ENCODE data around the gene NAA38.

NAA38 gene

DNA sequence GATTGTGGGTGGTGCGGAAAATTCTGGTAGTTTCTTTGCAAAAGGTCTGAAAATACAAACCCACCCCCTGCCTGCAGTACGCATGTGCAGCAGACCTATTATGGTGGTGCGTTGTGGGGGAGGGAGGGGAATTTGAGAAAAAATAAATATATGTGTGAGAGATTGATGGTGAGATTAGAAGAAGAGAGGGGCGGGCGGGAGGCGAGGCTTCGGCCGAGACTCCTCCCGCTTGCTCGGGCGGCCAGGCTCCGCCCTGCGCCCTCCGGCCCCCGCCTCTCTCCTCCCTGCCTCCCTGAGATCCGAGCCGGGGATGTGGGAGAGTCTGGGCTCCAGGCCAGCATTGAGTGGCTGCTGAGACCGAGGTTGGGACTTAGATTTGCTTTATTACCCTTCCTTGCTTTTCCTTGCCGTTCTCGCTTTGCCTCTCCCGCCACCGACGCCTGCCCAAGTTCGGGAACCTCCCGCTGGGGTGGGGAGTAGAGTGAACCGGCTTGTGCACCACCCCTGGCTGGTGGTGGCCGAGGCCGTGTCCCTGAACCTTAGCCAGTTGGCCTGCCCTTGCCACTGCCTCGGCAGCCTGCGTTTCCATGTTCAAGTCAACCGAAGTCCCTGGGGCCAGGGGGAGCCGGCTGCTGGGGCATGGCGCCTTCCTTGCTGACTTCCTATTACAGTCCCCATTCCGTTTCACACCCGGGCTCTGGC lies 30.3 kb upstream of the NAA38 start:
- Histone ChIP-seq H3K27me3 (ENCODE audit: insufficient read depth, low read length) (peaks cover 18% of the 10 kb centered on the region), H3K9me3 (ENCODE audit: insufficient read depth, low read depth, low read length) (no peaks in the 10 kb centered on the region), H3K4me3 (ENCODE audit: low read length) (peak overlapping the region; percentile 56), H3K27ac (ENCODE audit: low read depth, low read length) (peak overlapping the region; percentile 17; the same call in 1 of the 2 replicates), H3K9ac (ENCODE audit: low read depth, low read length) (peak overlapping the region; percentile 49), H3K36me3 (ENCODE audit: insufficient read depth, low read length) (peaks cover 9% of the 10 kb centered on the region), H3K4me1 (ENCODE audit: insufficient read depth, low read length) (peaks cover 39% of the 10 kb centered on the region)
- 3% methylated on average over 35 of the region's 35 CpGs for WGBS

DNA sequence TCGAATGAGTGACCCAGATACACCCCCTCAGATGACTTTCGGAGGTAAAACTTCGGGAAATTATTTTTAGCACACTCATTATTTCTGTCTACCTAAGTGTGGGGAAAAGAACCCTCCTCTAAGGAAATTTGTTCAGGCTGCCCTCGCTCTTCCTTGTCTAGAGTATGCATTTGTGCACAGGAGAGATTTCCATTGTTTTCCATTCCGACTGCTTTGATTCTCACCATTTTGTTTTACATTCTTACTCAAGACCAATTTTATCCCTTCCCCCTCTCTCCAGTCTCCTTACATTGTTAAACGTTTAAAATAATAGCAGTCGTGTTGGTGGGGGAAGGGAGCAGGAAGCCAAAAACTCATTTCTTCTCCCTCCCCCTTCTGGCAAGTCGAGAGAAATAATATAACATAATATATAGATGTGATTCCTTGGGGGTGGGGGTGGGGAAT lies 29.7 kb upstream of the NAA38 start:
- Histone ChIP-seq H3K9me3 (ENCODE audit: insufficient read depth, low read depth, low read length) (no peaks in the 10 kb centered on the region), H3K36me3 (ENCODE audit: insufficient read depth, low read length) (peaks cover 9% of the 10 kb centered on the region), H3K4me3 (ENCODE audit: low read length) (peak overlapping the region; percentile 56), H3K27me3 (ENCODE audit: insufficient read depth, low read length) (peaks cover 18% of the 10 kb centered on the region), H3K27ac (ENCODE audit: low read depth, low read length) (no peak overlapping the region), H3K9ac (ENCODE audit: low read depth, low read length) (no peak overlapping the region; the same call in 1 of the 2 replicates), H3K4me1 (ENCODE audit: insufficient read depth, low read length) (peaks cover 40% of the 10 kb centered on the region)
- WGBS = 6% methylated on average over 5 of the region's 8 CpGs

DNA sequence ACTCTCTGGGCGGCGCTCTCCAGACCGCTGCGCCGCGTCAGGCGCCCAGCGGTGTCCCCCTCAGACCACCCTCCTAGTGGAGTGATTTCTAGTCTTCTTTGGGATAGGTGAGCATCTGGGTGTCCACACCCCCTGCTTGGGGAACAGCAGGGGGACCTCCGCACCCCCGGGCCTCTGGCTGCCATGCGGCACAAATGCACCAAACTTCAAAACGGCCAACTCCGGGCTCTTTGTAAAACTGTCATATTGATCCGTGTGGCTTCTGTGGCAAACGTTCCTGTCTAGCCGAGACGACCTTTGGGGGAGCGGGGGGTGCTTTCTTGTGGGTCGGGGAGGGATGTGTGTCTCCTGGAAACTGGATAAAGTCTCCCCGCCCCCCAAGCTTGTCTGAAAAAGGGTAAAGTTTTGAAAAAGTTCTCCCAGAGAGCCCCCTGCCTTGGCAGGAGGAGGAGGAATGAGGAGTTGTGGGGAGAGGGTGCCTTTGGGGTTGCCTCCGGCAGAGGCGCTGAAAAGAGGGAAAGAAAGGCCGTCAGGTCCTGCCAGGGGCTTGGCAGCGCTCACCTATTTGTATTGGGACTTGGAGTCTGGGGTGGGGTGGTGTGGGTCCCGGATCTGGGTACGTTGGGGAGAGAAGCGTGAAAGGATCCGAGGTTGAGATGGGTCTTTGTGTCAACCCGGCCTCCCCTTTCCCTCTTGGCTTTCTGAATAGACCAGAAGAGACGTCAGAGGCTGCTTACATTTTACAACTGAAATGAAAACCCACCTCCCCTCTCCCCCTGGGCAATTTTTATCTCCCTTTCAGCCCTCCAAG lies 29.1 kb upstream of the NAA38 start:
- Histone ChIP-seq H3K36me3 (ENCODE audit: insufficient read depth, low read length) (peaks cover 9% of the 10 kb centered on the region; the same call in 1 of the 2 replicates), H3K9ac (ENCODE audit: low read depth, low read length) (peak overlapping the region; percentile 60; the same call in 1 of the 2 replicates), H3K27me3 (ENCODE audit: insufficient read depth, low read length) (peaks cover 18% of the 10 kb centered on the region), H3K9me3 (ENCODE audit: insufficient read depth, low read depth, low read length) (no peaks in the 10 kb centered on the region), H3K4me1 (ENCODE audit: insufficient read depth, low read length) (peaks cover 40% of the 10 kb centered on the region), H3K4me3 (ENCODE audit: low read length) (peak overlapping the region; percentile 56), H3K27ac (ENCODE audit: low read depth, low read length) (no peak overlapping the region)
- 1% methylated on average over 29 of the region's 30 CpGs for WGBS

DNA sequence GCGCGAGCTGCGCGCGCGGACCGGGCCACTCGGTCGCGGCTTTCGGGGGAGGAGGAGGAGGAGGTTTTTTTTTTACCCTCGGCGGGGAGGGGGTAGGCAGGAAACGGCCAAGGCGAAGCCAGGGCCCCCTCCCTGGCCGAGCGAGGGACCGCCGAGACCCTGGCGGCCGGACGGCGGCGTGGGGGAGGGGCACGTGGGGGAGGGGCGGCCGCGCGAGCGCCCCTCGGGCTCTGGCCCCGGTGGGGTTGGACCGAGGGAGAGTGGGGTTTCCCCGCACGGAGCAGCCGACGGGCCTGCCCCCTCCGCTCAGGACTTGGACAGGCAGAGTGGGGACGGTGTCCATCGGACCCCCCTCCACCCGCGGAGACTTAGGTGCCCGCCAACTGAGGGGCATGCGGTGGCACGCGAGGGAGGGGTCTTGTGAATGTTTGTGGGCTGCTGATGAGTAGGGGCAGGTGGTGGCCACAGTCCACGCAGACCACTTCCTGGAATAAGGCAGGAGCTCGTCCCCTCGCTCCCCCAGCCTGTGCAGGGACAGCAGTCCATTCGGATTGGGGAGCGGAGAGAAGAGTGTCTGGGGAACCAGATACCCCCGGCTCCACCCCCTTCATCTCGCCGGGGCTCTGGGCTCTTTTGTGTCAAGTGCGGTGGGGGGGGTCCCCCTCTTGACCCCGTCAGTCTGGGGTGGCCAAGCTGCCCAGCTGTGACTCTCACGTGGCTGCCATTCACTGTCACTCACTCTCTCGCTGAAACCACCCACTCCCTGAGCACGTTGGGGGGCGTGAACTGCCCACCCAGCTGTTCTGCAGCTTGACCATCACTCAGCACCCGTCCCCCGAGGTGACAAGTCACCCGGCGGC lies 28.2 kb upstream of the NAA38 start:
- Histone ChIP-seq H3K9ac (ENCODE audit: low read depth, low read length) (peak overlapping the region; percentile 60), H3K4me1 (ENCODE audit: insufficient read depth, low read length) (peaks cover 40% of the 10 kb centered on the region), H3K27me3 (ENCODE audit: insufficient read depth, low read length) (peaks cover 18% of the 10 kb centered on the region), H3K9me3 (ENCODE audit: insufficient read depth, low read depth, low read length) (no peaks in the 10 kb centered on the region), H3K4me3 (ENCODE audit: low read length) (peak overlapping the region; percentile 56), H3K36me3 (ENCODE audit: insufficient read depth, low read length) (peaks cover 7% of the 10 kb centered on the region; the same call in 1 of the 2 replicates), H3K27ac (ENCODE audit: low read depth, low read length) (peak overlapping the region; percentile 43; the same call in 1 of the 2 replicates)
- WGBS = under 1% methylated on average over 64 of the region's 64 CpGs

DNA sequence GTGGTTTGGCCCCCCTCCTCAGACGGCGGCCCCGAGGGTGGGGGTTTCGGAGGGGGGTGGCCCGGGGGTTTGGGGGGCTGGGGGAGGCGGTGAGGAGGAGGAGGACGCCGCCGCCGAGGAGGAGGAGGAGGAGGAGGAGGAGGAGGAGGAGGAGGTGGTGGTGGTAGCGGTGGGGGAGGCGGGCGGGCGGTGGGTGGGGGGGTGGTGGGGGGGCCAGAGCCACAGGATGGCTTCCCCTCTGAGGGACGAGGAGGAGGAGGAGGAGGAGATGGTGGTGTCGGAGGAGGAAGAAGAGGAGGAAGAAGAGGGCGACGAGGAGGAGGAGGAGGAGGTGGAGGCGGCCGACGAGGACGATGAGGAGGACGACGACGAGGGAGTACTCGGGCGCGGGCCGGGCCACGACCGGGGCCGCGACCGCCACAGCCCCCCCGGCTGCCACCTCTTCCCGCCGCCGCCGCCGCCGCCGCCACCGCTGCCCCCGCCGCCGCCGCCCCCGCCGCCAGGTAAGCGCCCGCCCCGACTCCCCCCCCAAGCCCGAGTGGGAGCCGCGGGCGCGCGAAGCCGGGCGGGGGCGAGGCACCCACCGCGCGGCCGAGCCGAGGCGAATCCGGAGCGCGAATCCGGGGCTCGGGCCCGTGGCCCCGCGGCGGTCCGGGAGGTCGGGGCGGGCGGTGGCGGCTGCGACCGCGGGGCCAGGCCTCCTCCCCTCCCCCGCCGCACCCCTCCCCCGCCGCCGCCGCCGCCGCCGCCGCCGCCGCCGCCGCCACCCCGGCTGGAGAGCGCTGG lies 27.4 kb upstream of the NAA38 start:
- no peaks in the 10 kb centered on the region for H3K9me3 ChIP-seq (ENCODE audit: insufficient read depth, low read depth, low read length)
- under 1% methylated on average over 61 of the region's 100 CpGs for WGBS
- no peak overlapping the region; the same call in 1 of the 2 replicates for H3K27ac ChIP-seq (ENCODE audit: low read depth, low read length)
- H3K4me1 ChIP-seq (ENCODE audit: insufficient read depth, low read length) = peaks cover 40% of the 10 kb centered on the region
- H3K27me3 ChIP-seq (ENCODE audit: insufficient read depth, low read length) = peaks cover 18% of the 10 kb centered on the region
- 0 out of 2 replicates have a peak overlapping the region, but pooled peaks have one; percentile 60 for H3K9ac ChIP-seq (ENCODE audit: low read depth, low read length)
- H3K4me3 ChIP-seq (ENCODE audit: low read length) = peak overlapping the region; percentile 56
- peaks cover 9% of the 10 kb centered on the region; the same call in 1 of the 2 replicates for H3K36me3 ChIP-seq (ENCODE audit: insufficient read depth, low read length)

DNA sequence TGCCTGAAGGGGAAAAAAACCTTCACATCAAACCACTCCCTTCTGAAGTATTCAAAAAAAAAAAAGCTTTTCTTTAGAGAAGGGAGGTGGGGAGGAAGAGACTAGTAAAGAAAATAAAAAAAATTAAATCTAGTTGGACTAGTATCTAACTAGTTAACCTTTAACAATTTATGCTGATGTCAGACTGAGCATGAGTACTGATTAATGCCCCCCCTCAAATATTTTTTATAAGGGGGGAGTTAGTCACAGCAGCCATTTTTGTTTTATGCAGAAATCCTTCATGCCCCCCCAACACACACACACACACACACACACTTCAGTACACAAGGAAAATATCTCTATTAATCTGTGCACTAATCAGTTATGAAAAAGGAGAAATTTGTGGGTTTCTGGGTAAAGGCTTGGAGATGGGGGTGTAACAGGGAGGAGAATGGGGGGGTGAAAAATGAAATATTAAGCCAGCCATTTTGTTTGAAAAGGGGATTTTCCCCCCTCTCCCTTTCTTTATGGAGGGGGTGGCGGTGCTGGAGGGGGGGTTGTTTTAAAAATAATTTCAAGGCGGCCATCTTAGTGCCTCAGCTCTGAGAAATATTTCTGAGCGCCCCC lies 26.5 kb upstream of the NAA38 start:
- no peaks in the 10 kb centered on the region for H3K9me3 ChIP-seq (ENCODE audit: insufficient read depth, low read depth, low read length)
- no peak overlapping the region for H3K27ac ChIP-seq (ENCODE audit: low read depth, low read length)
- peaks cover 14% of the 10 kb centered on the region for H3K36me3 ChIP-seq (ENCODE audit: insufficient read depth, low read length)
- peaks cover 18% of the 10 kb centered on the region for H3K27me3 ChIP-seq (ENCODE audit: insufficient read depth, low read length)
- H3K4me3 ChIP-seq (ENCODE audit: low read length) = peak overlapping the region; percentile 35
- H3K9ac ChIP-seq (ENCODE audit: low read depth, low read length) = no peak overlapping the region
- no CpG with 5 or more reads among the region's 3 CpGs for WGBS
- peaks cover 31% of the 10 kb centered on the region for H3K4me1 ChIP-seq (ENCODE audit: insufficient read depth, low read length)

DNA sequence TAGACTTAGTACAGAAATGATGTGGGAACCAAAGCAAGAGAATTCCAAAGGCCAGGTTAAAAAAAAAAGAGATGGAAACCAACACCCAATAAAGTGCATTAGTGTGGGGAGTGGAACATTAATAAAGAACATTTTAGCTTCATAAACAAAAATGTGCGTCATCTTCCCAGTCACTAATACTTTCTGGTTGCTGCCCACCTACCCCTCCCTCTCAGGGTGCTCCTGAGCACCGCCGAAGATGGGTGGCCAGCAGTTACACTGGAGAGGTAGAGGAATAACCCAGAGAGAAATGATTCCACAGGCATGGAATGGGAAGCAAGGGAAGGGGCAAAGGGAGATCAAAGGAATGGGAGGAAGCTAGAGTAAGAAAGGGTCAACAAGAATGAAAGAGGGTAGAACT lies 25.3 kb upstream of the NAA38 start:
- 92% methylated on average over 3 of the region's 3 CpGs for WGBS
- peaks cover 21% of the 10 kb centered on the region; the same call in 1 of the 2 replicates for H3K4me1 ChIP-seq (ENCODE audit: insufficient read depth, low read length)
- peaks cover 18% of the 10 kb centered on the region for H3K36me3 ChIP-seq (ENCODE audit: insufficient read depth, low read length)
- no peaks in the 10 kb centered on the region for H3K9me3 ChIP-seq (ENCODE audit: insufficient read depth, low read depth, low read length)
- no peak overlapping the region for H3K9ac ChIP-seq (ENCODE audit: low read depth, low read length)
- H3K4me3 ChIP-seq (ENCODE audit: low read length) = no peak overlapping the region
- no peak overlapping the region for H3K27ac ChIP-seq (ENCODE audit: low read depth, low read length)
- H3K27me3 ChIP-seq (ENCODE audit: insufficient read depth, low read length) = peaks cover 18% of the 10 kb centered on the region

DNA sequence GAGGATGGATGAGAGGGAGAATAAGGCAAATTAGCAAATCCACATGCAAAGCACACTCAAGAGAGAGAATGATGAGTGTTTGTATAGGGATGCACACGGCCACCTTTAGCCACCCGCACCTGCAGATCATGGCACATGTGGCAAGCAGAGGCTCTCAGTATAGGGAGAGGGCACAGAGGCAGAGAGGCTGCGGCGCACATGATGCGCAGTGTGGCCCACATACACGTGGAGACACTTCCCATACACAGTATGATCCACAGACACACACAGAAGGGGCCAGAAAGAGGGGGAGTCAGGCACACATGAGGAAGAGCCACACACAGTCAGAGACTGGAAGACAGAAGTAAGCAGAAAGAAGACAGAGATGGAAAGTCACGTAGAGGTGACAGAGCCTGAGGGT lies 24.7 kb upstream of the NAA38 start:
- peaks cover 16% of the 10 kb centered on the region for H3K27me3 ChIP-seq (ENCODE audit: insufficient read depth, low read length)
- peaks cover 17% of the 10 kb centered on the region; the same call in 1 of the 2 replicates for H3K4me1 ChIP-seq (ENCODE audit: insufficient read depth, low read length)
- H3K4me3 ChIP-seq (ENCODE audit: low read length) = no peak overlapping the region
- H3K9ac ChIP-seq (ENCODE audit: low read depth, low read length) = no peak overlapping the region
- H3K36me3 ChIP-seq (ENCODE audit: insufficient read depth, low read length) = peaks cover 22% of the 10 kb centered on the region
- no peaks in the 10 kb centered on the region for H3K9me3 ChIP-seq (ENCODE audit: insufficient read depth, low read depth, low read length)
- WGBS = 93% methylated on average over 7 of the region's 7 CpGs
- no peak overlapping the region for H3K27ac ChIP-seq (ENCODE audit: low read depth, low read length)

DNA sequence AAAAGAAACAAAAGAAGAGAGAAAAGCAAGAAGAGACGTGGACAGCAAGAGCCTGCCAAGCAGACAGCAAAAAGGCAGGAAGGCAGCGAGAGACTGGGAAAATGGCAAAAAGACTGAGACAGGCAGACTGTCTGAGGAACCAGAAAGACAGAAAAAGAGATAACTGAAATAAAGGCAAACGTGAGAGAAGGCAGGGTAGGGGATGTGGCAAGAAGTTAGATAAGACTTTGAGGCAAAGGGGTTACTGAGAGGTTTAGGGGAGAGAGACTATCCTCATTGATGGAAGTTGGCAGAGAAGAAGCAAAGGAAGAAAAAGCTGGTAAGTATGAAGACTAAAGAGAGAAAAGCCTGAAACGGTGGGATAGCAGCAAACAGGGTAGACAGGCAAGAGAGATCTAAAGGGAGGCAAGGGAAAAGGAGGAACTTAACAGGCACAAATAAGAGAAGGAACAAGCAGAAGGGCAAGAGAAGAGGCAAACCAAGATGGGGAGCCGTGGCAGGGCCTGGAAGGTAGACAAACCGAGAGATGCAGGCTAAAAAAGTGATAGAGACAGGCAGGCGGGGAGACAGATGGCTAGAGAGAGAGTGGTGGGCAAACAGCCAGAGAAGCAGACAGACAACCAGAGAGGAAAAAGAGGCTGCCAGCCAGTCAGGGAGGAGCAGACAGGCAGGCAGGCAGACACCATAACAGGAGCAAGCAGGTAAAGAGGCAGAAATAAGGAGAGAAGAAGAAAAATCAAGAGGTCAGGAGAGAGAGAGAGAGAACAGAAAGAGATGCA lies 24.1 kb upstream of the NAA38 start:
- no peaks in the 10 kb centered on the region for H3K9me3 ChIP-seq (ENCODE audit: insufficient read depth, low read depth, low read length)
- H3K9ac ChIP-seq (ENCODE audit: low read depth, low read length) = no peak overlapping the region
- 89% methylated on average over 7 of the region's 7 CpGs for WGBS
- no peak overlapping the region for H3K4me3 ChIP-seq (ENCODE audit: low read length)
- H3K4me1 ChIP-seq (ENCODE audit: insufficient read depth, low read length) = peaks cover 14% of the 10 kb centered on the region; the same call in 1 of the 2 replicates
- peaks cover 10% of the 10 kb centered on the region for H3K27me3 ChIP-seq (ENCODE audit: insufficient read depth, low read length)
- H3K36me3 ChIP-seq (ENCODE audit: insufficient read depth, low read length) = peaks cover 22% of the 10 kb centered on the region
- H3K27ac ChIP-seq (ENCODE audit: low read depth, low read length) = no peak overlapping the region

Data from HUES64 (cell line).